HG02798 (cell line): ENCODE results near the gene SPG11.
"Not testable (repeated sequence)": the region's sequence is repeated elsewhere in the genome, so short reads cannot be mapped to it uniquely, and the experiment has no call there.

ENCODE experiments used
- ATAC-seq: cut with Tn5 transposase; IDR thresholded peaks from one replicate; pipeline ENCODE4 v1.9.1; 2021; ENCODE audit warnings: mild to moderate bottlenecking; ENCODE audit not compliant: unreplicated experiment, poor library complexity

The SPG11 gene

DNA sequence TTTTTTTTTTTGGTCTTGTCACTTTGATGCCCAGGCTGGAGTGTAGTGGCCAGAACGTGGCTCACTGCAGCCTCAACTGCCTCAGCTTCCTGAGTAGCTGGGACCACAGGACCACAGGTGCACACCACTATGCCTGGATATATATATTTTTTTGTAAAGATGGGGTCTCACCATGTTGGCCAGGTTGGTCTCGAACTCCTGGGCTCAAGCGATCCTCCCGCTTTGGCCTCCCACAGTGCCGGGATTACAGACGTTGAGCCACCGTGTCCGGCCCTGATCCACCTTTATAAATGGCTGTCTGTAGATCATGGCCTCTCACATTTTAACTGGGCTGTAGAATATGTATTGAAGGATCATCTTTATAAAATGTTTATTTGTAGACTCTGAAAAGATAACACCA, 128.4 kb downstream of the SPG11 start:
- ATAC-seq: no peak

DNA sequence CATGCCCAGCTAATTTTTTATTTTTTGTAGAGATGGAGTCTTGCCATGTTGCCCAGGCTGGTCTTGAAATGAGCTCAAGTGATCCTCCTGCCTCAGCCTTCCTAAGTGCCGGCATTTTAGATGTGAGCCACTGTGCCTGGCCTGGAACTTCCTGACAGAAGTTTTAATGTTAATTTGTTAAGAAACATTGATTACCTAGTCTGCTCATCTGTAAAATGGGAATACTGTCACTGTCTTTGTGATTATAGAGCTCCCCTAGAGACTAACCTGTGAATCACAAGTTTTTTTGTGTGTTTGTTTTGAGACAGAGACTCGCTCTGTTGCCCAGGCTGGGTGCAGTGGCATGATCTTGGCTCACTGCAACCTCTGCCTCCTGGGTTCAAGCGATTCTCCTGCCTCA, 130.8 kb downstream of the SPG11 start:
- ATAC-seq: no peak

DNA sequence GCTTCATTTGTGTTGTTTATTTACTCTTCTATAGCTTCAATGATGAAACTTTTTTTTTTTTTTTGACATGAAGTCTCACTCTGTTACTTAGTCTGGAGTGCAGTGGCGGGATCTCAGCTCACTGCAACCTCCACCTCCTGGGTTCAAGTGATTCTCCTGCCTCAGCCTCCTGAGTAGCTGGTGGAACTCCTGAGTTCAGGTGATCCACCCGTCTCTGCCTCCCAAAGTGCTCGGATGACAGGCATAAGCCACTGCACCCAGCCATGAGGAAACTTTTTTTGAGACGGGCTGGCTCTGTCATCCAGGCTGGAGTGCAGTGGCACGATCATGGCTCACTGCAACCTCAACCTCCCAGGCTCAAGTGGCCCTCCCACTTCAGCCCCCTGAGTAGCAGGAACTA, 131.2 kb downstream of the SPG11 start:
- not testable (repeated sequence) for ATAC-seq

DNA sequence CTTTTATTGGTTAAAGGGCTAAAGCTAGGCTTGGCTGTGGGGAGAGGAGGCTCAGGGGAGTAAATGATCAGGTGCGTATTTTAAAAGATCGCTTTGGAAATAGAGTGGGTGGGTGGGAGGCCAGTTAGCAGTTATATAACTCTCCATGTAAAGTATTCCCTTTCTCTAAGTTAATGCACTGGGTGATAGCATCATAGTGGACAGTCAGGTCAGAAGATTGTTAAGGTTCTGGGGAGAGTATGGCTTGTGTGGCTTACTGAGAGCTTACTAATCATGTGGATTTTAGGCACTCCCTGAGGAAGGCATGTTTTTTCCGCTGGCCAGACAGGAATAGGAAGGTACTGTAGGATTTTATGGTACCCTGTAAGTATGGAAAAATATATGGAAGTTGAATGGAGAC, 132.8 kb downstream of the SPG11 start:
- no peak for ATAC-seq

- ATAC-seq: no peak
Observed at GRCh38 chr15:44529864-44530604, 133.4 kb downstream of the SPG11 start.

DNA sequence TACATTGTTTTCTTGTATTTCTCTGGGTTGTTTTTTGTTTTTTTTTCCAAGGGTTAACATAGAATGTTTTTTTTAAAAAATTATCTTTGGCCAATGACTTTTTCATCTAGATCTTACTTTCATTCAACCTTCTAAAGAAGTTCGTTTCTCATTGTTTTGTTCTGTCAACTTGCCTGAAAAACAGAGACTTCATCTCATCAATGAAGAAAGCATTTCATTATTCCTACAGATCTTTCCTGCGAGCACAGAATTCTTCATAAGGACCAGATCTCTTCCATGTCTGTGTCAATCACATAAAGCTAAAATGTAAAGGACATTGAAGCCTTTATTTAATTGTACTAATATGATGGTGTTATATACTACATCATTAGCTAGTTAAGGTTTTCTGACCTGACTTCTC, 136.2 kb downstream of the SPG11 start:
- no peak for ATAC-seq

DNA sequence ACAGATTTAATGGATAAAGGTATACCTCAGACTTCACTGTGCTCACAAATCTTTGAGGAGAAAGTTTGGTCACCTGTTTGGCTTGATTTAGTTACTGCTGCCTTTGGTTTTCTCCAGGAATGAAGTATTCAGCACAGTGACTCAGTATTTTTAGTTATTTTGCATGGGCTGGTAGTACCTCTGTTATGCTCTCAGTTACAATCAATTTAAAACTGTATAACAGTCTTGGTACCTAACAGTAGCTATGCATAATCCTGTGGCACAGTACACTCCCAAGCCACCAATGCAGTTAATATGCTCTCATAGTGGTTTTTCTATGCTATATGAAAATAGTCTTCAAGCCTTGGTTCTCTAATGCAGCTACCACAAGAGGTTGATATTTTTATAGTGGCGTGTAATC, 138.4 kb downstream of the SPG11 start:
- ATAC-seq: no peak

DNA sequence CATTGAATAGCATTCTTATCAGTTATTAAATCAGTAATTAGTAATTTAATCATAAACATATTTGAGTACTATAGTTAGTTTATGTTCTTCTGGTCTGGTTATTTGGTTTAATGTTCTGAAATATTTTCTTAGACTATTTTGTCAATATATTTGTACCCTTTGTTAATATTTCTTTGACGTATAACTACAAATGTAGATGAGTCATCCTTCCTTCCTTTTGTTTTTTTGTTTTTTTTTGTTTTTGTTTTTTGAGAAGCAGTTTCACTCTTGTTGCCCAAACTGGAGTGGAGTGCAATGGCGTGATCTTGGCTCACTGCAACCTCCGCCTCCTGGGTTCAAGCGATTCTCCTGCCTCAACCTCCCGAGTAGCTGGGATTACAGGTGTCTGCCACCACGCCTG, 143.9 kb downstream of the SPG11 start:
- no peak for ATAC-seq

GRCh38 chr15:44516436-44516835, 147.0 kb downstream of the SPG11 start:
- ATAC-seq: no peak
